ENCODE data around the gene PARD3B.

PARD3B gene

DNA sequence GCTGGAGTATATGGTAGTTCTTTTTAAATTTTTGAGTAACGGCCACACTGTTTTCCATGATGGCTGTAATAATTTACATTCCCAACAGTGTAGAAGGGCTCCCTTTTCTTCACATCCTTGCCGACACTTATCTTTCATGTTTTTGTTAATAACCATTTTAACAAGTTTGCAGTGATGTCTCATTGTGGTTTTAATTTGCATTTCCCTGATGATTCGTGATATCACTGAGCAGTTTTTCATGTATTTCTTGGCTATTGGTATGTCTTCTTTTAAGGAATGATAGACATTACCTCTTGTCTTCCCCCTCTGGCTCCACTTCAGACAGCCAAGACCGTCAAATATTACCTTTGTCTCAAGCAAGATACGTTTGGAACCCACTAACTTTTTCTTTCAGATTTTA lies 765.9 kb downstream of the PARD3B start:
- DNase-seq: no peak

DNA sequence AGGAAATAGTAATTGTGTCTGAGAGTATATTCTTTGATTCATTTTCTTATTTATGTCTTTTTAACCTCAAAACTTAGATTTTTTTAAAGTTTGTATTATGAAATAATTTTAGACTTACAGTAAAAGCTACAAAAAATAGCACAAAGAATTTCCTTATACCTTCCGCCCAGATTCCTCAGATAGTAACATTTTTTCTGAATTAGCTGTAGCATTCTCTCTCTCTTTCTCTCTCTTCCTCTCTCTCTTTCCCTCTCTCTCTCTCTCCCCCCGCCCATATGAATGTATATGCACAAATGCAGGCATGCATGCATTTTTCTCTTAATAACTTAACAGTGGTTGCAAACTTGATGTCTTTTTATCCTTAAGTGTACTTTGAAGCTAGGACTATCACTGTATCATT lies 776.0 kb downstream of the PARD3B start:
- no peak for DNase-seq

- no peak for DNase-seq
These were observed 778.7 kb downstream of the PARD3B start for GRCh38 chr2:205323929-205324328.

- no peak for DNase-seq
These were observed 779.1 kb downstream of the PARD3B start for GRCh38 chr2:205324355-205324754.

GRCh38 chr2:205333351-205333750 lies 788.1 kb downstream of the PARD3B start:
- no peak for DNase-seq

- DNase-seq: no peak
These were observed 792.0 kb downstream of the PARD3B start for GRCh38 chr2:205337274-205337673.

DNA sequence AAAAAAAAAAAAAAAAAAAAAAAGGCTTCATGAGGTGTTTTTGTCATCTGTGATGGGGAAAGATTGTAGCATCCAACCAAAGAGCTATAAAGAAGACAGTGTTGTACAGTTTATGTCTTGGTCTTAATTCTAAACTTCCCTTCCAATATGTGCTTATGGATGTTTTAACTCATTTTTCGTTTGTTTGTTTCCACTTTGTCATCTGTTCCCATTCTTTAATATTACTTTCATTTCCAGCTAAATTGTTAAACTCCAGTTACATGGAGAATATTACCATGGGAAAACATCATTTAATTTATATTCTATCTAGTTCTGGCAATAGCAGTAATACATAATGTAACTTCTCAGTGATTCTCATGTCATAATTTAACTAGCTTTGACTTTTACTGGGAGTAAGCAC lies 792.9 kb downstream of the PARD3B start:
- no peak for DNase-seq

DNA sequence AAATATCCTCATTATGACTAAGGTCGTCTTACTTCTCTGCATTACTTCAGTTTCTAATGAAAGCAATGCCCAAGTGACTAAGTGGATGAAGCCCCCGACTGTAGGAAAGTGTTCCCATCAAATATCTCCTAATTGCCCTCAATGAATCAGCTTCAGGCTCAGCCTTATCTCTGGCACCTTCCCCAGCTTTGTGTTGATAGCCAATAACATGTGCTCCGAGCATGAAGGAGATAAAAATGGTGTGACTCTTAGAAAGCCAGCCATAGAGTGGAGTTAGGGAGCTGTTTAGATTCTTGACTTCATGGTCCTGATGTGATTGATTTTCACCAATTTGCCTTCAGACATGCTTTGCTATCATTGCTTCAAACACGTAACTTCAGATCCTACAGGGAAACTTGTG lies 797.8 kb downstream of the PARD3B start:
- DNase-seq: no peak

DNA sequence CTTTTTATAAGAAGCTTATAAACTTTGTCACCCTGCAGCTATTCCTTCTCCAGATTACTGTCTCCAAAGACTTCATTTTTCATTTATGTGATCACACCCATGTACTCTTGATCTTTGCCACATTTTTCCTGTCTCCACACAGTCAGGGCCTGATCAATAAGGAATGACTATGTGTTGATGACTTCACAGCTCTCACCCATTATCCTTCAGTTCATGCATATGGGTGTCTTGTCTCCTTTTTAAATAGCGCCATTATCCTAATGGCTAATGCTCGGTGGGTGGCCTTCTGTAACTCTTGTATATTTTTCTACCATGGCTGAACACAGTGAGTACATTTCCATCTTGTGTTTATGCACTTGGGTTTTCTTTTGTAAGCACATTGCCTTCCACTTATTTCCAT lies 801.4 kb downstream of the PARD3B start:
- DNase-seq: no peak

GRCh38 chr2:205347899-205348298 lies 802.6 kb downstream of the PARD3B start:
- no peak for DNase-seq

- no peak for DNase-seq
These were observed 806.8 kb downstream of the PARD3B start for GRCh38 chr2:205352094-205352493.

DNA sequence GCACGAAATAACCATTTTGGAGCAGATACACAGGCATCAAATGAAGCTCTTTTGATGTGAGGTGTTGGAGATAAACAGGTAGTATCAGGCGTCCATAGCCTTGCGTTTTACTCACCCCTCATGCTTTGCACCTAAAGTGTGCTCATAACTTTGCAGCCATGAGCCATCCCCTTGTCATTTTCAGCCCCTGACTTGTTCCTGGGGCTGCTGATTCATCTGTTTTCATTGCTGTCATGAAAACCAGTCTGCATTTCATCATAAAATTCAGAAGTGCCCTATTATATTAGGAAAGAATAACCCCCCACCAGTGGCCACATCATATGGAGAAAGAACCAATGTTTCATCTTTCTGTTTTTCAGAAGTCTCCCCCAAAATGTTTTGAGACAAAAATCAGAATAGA lies 807.3 kb downstream of the PARD3B start:
- DNase-seq: no peak

DNA sequence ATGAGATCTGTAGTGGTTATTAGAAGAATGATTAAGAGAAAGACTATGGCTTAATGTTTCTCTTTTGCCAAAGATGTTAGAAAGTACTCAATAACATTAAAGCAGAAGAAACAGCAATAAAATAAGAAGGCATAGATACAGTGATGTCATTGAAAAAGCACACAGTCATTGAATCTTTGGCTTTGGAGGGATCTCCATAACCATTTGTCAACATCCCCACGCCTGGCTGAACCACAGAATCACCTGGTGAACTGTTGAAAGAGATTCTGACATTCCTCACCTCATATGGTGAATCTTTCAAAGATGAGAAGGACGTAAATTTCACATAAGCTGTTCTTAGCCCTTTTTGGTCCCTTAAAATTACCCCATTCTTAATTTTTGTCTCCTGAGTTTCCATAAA lies 812.5 kb downstream of the PARD3B start:
- no peak for DNase-seq

DNA sequence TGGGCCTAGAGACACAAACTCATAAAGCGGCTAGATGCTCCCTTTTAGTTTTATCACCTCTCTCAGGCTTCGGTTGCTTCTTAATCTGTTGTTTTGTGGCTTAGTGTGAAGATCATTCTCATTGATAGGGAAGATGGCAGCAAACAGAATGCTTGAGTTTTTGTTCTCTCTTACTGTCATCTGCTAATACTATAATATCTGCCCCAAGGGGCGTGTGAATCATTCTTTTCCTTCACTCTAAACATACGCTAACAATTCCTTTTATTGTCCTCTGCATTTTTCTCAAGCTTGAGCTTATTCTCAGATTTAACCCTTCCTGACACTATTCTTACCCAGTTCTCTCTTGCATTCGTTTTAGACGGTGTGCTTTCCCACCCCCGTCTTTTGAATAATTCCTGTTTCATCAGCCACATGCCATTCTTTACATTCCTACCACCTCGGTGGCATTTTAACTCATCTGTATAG lies 813.1 kb downstream of the PARD3B start:
- no peak for DNase-seq

- no peak for DNase-seq
These were observed 816.0 kb downstream of the PARD3B start for GRCh38 chr2:205361272-205361671.

DNA sequence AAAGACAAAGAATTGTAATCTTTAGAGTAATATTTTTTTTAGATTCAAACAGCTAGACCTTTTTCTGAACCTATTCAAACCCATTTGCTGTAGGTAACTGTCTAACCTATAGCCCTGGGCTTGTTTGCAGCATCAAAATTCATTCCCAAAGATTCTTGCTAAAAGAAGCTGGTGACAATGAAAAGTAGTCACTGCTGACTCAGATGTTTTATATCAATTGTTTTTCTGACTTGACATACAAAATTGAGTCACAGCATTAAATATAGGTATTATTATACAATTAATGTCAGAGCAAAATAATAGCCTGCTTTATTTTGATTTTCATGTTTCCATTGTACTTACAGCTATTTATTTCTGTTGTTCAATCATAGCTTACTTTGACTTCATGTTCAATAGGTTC lies 816.7 kb downstream of the PARD3B start:
- DNase-seq: no peak

DNA sequence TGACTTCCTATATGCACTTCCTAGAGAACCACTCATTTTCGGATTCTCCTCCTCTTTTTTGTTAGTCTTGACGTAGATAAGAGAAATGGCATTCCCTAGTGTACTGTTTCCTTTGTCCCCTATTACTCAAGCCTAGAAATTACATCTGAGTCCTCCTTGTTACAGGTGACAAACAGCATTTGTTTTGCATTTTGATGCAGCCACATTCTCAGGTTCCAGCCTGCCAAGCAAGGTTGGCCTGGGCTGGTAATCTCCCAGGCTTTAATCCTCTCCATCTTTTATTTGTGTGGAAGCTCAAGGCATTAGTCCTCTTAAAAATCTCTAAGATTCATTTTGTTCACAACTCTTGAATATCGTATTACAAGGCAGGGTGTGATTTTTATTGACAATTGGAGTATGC lies 819.0 kb downstream of the PARD3B start:
- DNase-seq: peak; percentile 61

- DNase-seq: no peak
These were observed 821.2 kb downstream of the PARD3B start for GRCh38 chr2:205366336-205367060.

DNA sequence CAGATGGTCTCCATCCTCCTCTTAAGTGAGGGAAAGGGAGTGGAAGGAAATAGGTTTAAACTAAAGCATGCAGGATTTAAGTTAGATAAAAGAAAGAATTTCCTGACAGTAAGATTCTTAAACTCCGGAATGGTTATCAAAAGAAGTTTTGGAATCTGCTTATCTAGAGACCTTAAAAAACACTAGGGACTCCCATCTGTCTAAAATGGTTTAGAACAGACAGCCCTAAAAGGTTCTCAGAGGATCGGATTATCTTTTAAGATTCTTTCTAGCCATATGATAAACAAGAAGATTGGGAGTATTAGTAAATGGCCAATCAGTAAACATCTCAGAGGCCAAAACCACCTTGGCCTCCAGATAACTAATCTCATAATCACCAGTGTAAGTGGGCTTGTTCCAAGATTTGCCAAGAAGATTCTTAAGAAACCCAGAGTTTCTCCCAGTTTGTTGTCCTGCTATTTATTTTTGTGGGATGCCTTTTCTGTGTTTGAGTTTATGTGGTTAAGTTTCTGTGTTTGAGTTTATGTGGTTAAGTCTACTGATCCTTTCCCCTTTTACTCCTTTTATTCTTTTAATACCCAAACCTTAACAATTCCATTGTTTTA lies 822.2 kb downstream of the PARD3B start:
- no peak for DNase-seq

- no peak for DNase-seq
These were observed 824.5 kb downstream of the PARD3B start for GRCh38 chr2:205369813-205370212.

DNA sequence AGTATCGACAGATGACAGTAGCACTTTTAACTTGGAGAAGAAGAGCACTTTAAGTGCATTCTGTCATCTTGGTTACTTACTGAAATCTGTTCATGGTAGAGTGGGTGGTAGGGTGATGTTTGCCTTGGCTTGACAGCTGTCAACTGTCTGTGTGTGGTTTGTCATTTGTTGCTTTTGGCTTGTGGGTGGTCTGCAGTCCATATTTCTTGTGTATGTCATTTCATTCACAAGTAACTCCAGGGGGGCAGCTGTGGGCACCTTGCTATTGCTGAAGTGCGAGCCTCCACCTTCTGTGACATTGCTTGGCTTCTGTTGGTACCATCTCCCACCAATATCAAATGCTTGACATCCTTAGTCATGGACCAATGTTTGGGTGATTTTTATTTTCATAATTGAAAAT lies 825.5 kb downstream of the PARD3B start:
- no peak for DNase-seq

DNA sequence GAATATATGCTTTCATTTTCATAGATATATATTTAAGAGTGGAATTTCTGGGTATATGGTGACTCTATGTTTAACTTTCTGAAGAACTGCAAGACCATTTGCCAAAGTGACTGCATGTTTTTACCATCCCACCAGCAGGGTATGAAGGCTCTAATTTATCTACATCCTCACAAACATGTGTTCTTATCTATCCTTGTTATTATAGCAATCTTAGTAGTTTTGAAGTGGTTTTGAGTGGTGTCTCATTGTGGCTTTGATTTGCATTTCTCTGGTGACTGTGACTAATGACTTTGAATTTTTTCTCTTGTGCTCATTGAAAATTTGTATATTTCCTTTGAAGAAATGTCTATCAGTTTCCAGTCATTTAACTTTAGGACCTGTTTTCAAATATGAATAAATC lies 826.9 kb downstream of the PARD3B start:
- no peak for DNase-seq

DNA sequence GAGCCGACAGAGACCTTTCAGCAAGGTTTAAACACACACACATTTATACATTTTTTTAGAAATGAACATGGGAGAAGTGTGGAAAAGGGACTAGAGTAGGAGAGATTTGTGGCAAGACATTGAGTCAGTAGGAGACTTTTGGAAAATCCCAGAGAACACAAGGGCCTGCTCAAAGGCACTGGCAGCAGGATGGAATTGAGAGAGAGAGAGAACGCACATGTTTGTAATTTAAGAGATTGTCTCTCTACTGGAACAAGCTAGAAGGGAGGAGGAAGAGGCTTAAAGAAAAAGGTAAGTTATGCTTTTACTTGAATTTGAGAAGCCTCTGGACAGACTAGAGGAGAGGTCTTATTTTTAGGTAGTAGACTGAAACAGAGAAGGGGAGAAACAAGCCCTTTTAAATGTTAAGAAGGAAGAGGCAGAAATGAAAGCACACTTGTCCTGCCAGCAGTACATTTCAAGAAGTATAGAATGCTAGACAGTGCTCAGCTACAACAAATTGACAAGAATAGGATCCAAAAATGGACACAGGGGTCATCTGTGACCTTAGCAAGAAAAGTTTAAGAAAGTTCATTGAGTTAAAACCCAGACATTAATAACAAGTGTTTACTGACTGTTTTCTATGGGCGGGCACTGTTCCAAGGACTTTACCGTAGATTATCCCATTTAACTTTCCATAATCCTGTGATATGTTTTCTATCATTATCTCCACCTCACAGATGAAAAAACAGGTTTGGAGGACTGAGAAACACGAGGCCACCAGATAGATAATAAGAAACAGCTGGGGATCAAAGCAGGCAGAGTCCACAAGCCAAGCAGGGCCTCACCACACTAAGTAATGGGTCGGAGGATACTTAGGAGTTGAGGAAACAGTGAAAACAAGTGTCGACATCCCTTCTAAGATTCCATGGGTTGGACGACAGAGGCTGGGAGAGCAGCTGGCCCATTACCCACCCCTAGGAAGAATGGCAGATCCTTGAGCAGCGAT lies 830.5 kb downstream of the PARD3B start:
- no peak for DNase-seq

- DNase-seq: no peak
These were observed 832.0 kb downstream of the PARD3B start for GRCh38 chr2:205377324-205377723.
